NCI-H146 (cell line): ENCODE data around the gene OTOG.

Experiments
- DNase-seq: peaks from one replicate; lab custom pipeline; 2025; lab: John Stamatoyannopoulos, UW

The OTOG gene

DNA sequence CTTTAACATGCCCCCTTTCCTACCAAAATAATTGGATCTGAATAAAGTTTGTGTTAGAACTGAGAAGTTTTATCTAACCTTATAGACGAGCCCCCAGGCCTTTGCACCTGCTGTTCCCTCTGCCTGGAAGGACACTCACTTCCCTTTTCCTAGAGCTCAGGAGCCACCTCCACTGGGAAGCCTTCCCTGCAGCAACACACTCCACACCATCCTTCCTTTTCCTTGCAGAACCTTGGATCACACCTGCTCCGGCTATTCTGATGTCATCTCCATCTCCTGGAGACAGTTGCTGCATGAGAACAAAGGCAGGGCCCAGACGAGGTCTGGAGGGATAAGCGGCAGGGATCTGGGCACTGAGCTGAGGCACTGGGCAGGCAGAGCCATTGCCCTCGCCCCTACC, 149.7 kb downstream of the OTOG start:
- no peak for DNase-seq
